Retinal pigment epithelial cell (primary cell): ENCODE measurements around the gene FAM184A.
"Not testable (repeated sequence)": the region's sequence is repeated elsewhere in the genome, so short reads cannot be mapped to it uniquely, and the experiment has no call there.

Experiments
- DNase-seq: peaks from one replicate; pipeline ENCODE4 v3.0.0-alpha.2; 2010; ENCODE audit warnings: low read depth
- H3K4me3 ChIP-seq: 2 replicates; pipeline ENCODE4 v1.5.1; 2011; ENCODE audit warnings: mild to moderate bottlenecking, low read length, control low read depth, moderate library complexity
- CTCF ChIP-seq: conservative IDR thresholded peaks from 2 replicates; pipeline ENCODE4 v1.5.1; 2011; ENCODE audit warnings: low read depth, low read length, control low read depth, inconsistent platforms

The FAM184A gene

GRCh38 chr6:119110601-119111548 lies 32.4 kb upstream of the FAM184A start:
- no peak overlapping the region for H3K4me3 ChIP-seq
- no peak for DNase-seq
- peak; percentile 53 for TF ChIP-seq CTCF

GRCh38 chr6:119109654-119110325 lies 31.3 kb upstream of the FAM184A start:
- no peak for DNase-seq
- no peak for TF ChIP-seq CTCF
- H3K4me3 ChIP-seq = no peak overlapping the region

GRCh38 chr6:119108076-119108475 lies 29.6 kb upstream of the FAM184A start:
- DNase-seq = no peak
- H3K4me3 ChIP-seq = no peak overlapping the region
- no peak for TF ChIP-seq CTCF

- H3K4me3 ChIP-seq = no peak overlapping the region
- no peak for TF ChIP-seq CTCF
- no peak for DNase-seq
Observed at GRCh38 chr6:119105282-119105681, 26.8 kb upstream of the FAM184A start.

GRCh38 chr6:119102901-119103300 lies 24.4 kb upstream of the FAM184A start:
- no peak for DNase-seq
- H3K4me3 ChIP-seq = no peak overlapping the region
- no peak for TF ChIP-seq CTCF

- TF ChIP-seq CTCF = no peak
- no peak overlapping the region for H3K4me3 ChIP-seq
- DNase-seq = no peak
Observed at GRCh38 chr6:119100115-119100514, 21.7 kb upstream of the FAM184A start.

- H3K4me3 ChIP-seq, DNase-seq: not testable (repeated sequence)
Observed at GRCh38 chr6:119097815-119098361, 19.4 kb upstream of the FAM184A start.
